T-helper 1 cell treated with Interleukin-12 subunit alpha and Interleukin-12 subunit beta and Interleukin-4 antibody, amounts not matched to agents 30 μg/mL and 1 μg/mL, for 36 hours (primary cell): ENCODE results near the gene FAM83C.

Source experiments
- H3K27ac Mint-ChIP-seq: one replicate; pipeline ENCODE4 v1.8.0; 2021; ENCODE audit warnings: mild to moderate bottlenecking, mixed read lengths
- H3K27me3 Mint-ChIP-seq: one replicate; pipeline ENCODE4 v1.8.0; 2021; ENCODE audit warnings: low read depth, mixed read lengths
- H3K36me3 Mint-ChIP-seq: one replicate; pipeline ENCODE4 v1.8.0; 2021; ENCODE audit warnings: low read depth, mixed read lengths
- H3K4me1 Mint-ChIP-seq: one replicate; pipeline ENCODE4 v1.8.0; 2021; ENCODE audit warnings: low read depth, mixed read lengths
- H3K4me3 Mint-ChIP-seq: one replicate; pipeline ENCODE4 v1.8.0; 2021; ENCODE audit warnings: mild to moderate bottlenecking, moderate library complexity, mixed read lengths
- H3K9me3 Mint-ChIP-seq: one replicate; pipeline ENCODE4 v1.8.0; 2021; ENCODE audit warnings: mixed read lengths

FAM83C gene

DNA sequence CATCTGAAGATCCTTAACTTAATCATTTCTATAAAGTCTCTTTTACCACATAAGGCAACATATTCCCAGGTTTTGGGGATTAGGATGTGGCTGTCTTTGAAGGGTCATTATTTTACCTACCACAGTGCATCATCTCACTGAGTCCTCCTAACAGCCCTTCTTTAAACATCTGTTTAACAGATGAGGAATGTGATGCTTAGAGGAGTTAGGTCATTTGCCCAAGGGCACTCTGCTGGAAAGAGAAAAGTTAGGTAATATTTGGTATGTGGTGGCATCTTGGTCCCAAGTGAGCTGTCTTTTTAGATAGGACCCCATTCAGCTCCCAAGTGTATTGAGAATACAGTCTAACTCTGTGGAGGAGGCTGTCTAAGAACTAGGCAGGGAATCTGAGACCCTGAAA lies 54.7 kb downstream of the FAM83C start:
- H3K36me3 Mint-ChIP-seq: peaks cover 3% of the 10 kb centered on the region
- H3K9me3 Mint-ChIP-seq: no peaks in the 10 kb centered on the region
- H3K27ac Mint-ChIP-seq: no peak overlapping the region
- H3K27me3 Mint-ChIP-seq: no peaks in the 10 kb centered on the region
- peaks cover 3% of the 10 kb centered on the region for H3K4me1 Mint-ChIP-seq
- no peak overlapping the region for H3K4me3 Mint-ChIP-seq

DNA sequence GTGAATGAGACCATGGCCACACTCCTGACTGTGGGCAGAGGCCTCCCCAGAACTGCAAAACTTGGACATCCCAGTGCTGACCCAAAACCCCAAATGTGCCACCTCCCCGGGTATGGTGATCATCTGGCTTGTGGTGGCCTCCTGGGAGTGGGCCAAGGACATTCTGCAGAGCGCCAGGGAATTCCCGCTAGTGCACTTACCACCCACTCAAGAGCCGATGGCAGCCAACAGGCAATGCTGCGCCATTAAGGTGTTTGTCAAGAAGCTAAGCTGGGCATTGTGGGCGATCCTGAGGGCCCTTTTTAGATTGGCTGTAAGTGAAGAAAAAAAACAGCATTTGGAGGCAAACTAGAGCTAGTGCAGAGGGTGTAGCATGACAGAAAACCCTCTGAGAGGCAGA lies 56.3 kb downstream of the FAM83C start:
- Mint-ChIP-seq H3K4me1 (peaks cover 3% of the 10 kb centered on the region), H3K27ac (no peak overlapping the region), H3K36me3 (peaks cover 3% of the 10 kb centered on the region), H3K4me3 (no peak overlapping the region), H3K27me3 (peaks cover 1% of the 10 kb centered on the region), H3K9me3 (no peaks in the 10 kb centered on the region)
